ENCODE results near the gene PUS1. TPM values are rescaled to one million over a fixed set of nuclear protein-coding genes. Genes with fewer than 3 reads are reported as not detected.

PUS1 gene
- total RNA-seq, 1 experiment from 2014 or later: 117 TPM

GRCh38 chr12:131913666-131914065 lies 15.4 kb upstream of the PUS1 start:
- Histone ChIP-seq H3K4me1 (ENCODE audit: insufficient read depth, low read length) (no peaks in the 10 kb centered on the region), H2BK20ac (ENCODE audit: low read depth, low read length, poor library complexity, severe bottlenecking) (no peak overlapping the region), H3K56ac (ENCODE audit: insufficient read length, low read depth, low read length) (no peak overlapping the region), H2BK5ac (ENCODE audit: insufficient read length, low read length) (no peak overlapping the region), H4K5ac (ENCODE audit: insufficient read length, low read depth, low read length) (no peak overlapping the region), H3K23me2 (ENCODE audit: insufficient read length, low read depth, low read length, poor library complexity, severe bottlenecking) (no peaks in the 10 kb centered on the region), H2BK12ac (ENCODE audit: insufficient read length, low read depth, low read length) (no peak overlapping the region), H3K79me1 (ENCODE audit: insufficient read depth, low read depth, low read length, poor library complexity, severe bottlenecking) (no peaks in the 10 kb centered on the region), H3K79me2 (ENCODE audit: insufficient read depth, low read length) (no peaks in the 10 kb centered on the region), H3K27ac (ENCODE audit: insufficient read length, low read depth, low read length) (no peak overlapping the region), H3K27me3 (ENCODE audit: insufficient read depth, low read length) (no peaks in the 10 kb centered on the region), H4K20me1 (ENCODE audit: control insufficient read depth, insufficient read depth, insufficient read length) (peaks cover 3% of the 10 kb centered on the region), H2BK15ac (ENCODE audit: low read depth, low read length) (no peak overlapping the region), H3T11ph (ENCODE audit: low read length) (no peak overlapping the region), H3K9me3 (ENCODE audit: control insufficient read depth, low read depth, low read length) (no peaks in the 10 kb centered on the region), H3K9ac (ENCODE audit: extremely low read depth, insufficient read length, low read length) (no peak overlapping the region), H3K14ac (ENCODE audit: insufficient read depth, low read length) (no peak overlapping the region), H2AK5ac (ENCODE audit: insufficient read length, low read length) (no peak overlapping the region), H4K8ac (replicated peaks; ENCODE audit: insufficient read length, low read depth, low read length) (no peak overlapping the region), H3K4ac (ENCODE audit: low read depth, low read length) (no peak overlapping the region), H2BK120ac (ENCODE audit: low read depth, low read length, poor library complexity, severe bottlenecking) (no peak overlapping the region), H3K4me2 (ENCODE audit: insufficient read depth, insufficient read length, low read length) (no peak overlapping the region), H4K91ac (ENCODE audit: insufficient read length, low read depth, low read length) (no peak overlapping the region), H3K23ac (ENCODE audit: insufficient read length, low read depth, low read length) (no peak overlapping the region), H3K18ac (ENCODE audit: insufficient read length, low read depth, low read length) (no peak overlapping the region), H2AFZ (ENCODE audit: low read length) (no peak overlapping the region)
- DNase-seq: no peak
- Mint-ChIP-seq H3K27me3 (ENCODE audit: low read depth) (no peaks in the 10 kb centered on the region), H3K9me3 (no peaks in the 10 kb centered on the region), H3K36me3 (ENCODE audit: insufficient read depth in 1 of 3, low read depth in 3 of 3) (peaks cover 12 to 50% (median 48%) of the 10 kb centered on the region in 3 experiments; a peak in 6 of 7 replicates), H3K4me1 (0 out of 4 replicates have a peak, but pooled peaks cover 0 to 2% of the 10 kb centered on the region in 2 experiments), H3K4me3 (no peak overlapping the region), H3K27ac (no peak overlapping the region)
- no CpG with 5 or more reads among the region's 8 CpGs for WGBS (ENCODE audit: extremely low coverage, insufficient read length, low lambda C conversion rate)
- TF ChIP-seq CTCF (conservative IDR thresholded peaks at IDR 0.05): no peak

Measured in H9 (cell line).